Rectal smooth muscle tissue (tissue), 1 donor: Measurements from ENCODE around the gene NHS.

ENCODE experiments used
- H3K27ac ChIP-seq: one replicate; pipeline ENCODE4 v1.7.0; 2013; ENCODE audit warnings: low read depth, low read length, inconsistent platforms
- H3K27me3 ChIP-seq: one replicate; pipeline ENCODE4 v1.7.0; 2013; ENCODE audit warnings: low read length; ENCODE audit not compliant: control insufficient read depth, insufficient read depth
- H3K36me3 ChIP-seq: one replicate; pipeline ENCODE4 v1.7.0; 2013; ENCODE audit warnings: low read length; ENCODE audit not compliant: control insufficient read depth, insufficient read depth
- H3K4me1 ChIP-seq: one replicate; pipeline ENCODE4 v1.7.0; 2013; ENCODE audit warnings: low read length; ENCODE audit not compliant: control insufficient read depth, insufficient read depth
- H3K4me3 ChIP-seq: one replicate; pipeline ENCODE4 v1.7.0; 2013; ENCODE audit warnings: low read length
- H3K9ac ChIP-seq: one replicate; pipeline ENCODE4 v1.7.0; 2013; ENCODE audit warnings: low read length

The NHS gene

DNA sequence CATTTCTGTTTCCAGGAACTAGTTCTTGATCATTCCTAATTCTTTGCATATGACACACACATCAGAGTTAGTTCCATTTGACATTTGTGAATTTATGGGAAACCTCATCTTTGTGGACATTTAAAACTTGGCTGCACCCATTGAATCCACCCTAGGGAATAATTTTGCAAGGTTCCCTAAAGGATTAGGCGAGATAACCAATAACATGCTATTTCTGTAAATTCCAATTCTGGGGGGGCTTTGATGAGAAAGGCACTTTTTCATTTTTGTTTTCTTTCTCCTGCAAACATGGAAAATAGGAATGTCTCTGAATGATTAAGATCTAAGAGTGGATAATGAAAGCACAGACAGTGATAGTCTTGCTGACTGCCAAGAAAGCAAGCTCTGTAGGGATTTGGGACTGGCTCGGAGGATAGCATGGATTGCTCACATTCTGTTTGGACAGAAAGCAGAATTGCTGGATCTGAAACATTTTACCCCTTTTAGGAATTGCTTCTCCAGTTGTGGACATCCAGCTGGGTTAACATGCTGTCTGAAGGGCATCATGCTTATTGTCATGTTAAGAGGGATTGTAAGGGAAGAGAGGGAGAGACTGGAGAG lies 145.1 kb downstream of the NHS start:
- H3K9ac ChIP-seq: no peak overlapping the region
- no peak overlapping the region for H3K4me3 ChIP-seq
- H3K4me1 ChIP-seq: no peaks in the 10 kb centered on the region
- H3K27ac ChIP-seq: peak overlapping the region; percentile 47
- no peaks in the 10 kb centered on the region for H3K36me3 ChIP-seq
- no peaks in the 10 kb centered on the region for H3K27me3 ChIP-seq

DNA sequence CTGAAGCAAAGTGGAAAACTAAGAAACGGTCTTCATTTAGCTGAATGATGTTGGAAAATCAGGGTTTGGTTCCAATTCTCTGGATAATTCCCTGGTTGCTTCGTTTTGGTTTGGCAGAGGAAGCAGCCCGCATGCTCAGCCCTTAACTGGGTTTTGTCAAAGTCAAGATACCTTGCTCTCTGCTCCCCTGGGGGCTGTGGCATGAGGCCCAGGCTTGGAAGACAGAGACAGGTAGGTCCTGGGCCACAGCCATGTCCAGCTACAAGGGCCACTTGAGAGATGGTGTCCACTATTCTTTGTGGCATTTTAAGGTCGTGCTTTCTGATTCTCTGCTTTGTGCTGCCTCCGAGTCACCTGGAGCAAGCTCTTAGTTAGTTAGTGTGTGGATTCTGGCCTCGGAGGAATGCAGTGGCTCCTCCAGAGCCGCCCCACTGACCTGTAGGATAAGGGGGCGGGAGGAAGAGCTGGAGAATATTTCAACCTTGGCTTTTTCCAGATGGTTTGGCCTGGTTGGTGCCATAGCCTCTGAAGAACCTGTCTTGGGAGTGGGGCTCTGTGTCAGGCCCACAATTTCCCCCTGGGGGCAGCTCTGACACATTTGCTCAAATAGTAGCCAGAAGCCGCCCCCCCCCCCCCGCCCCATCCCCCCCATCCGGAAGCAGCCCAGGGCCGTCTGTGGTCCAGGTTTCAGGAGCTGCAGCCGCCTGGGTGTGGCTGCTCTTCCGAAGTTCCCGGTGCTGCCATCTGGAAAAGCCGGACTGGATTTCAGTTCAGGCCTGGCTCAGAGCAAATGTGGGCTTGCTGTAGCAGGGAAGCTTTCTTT lies 147.1 kb downstream of the NHS start:
- no peak overlapping the region for H3K4me3 ChIP-seq
- H3K4me1 ChIP-seq: peaks cover 3% of the 10 kb centered on the region
- no peaks in the 10 kb centered on the region for H3K36me3 ChIP-seq
- no peaks in the 10 kb centered on the region for H3K27me3 ChIP-seq
- H3K27ac ChIP-seq: no peak overlapping the region
- no peak overlapping the region for H3K9ac ChIP-seq

GRCh38 chrX:17525266-17525665 lies 150.3 kb downstream of the NHS start:
- H3K4me3 ChIP-seq: no peak overlapping the region
- H3K27me3 ChIP-seq: no peaks in the 10 kb centered on the region
- H3K27ac ChIP-seq: no peak overlapping the region
- no peaks in the 10 kb centered on the region for H3K36me3 ChIP-seq
- peaks cover 7% of the 10 kb centered on the region for H3K4me1 ChIP-seq
- H3K9ac ChIP-seq: no peak overlapping the region

DNA sequence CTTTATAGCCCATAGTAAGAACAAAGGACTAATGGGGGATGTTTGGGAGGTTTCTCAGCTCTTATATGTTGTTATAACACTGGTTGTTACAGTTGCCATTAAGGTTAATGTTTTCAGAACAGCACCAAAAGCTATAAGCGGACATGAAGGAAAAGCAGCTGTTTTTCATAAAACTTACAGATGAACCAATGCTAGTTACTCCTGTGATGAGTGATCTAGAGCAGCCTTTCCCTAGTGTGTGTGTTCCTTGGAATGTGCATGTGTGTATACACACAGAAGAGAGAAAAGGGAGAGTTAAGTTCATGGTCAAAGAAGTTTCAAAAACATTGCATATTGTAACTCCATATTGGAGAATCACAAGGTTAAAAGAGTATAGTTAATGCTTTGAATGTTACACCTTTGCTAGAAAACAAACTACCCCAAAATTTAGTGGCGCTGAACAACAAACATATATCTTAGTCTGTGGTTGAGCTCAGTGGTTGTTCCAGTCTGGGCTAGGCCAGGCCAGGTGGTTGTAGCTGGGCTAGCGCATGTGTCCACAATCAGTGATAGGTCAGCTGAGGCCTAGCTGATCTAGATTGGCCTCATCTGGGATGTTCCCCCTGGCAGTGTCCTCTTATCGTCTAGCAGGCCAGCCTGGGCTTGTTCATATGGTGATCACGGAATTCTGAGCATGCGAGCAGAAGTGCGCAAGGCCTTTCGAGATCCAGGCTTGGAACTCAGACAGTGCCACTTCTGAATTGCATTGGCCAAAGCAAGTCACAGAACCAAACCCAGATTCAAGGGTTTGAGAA lies 151.0 kb downstream of the NHS start:
- no peaks in the 10 kb centered on the region for H3K27me3 ChIP-seq
- peaks cover 7% of the 10 kb centered on the region for H3K4me1 ChIP-seq
- no peaks in the 10 kb centered on the region for H3K36me3 ChIP-seq
- no peak overlapping the region for H3K27ac ChIP-seq
- H3K9ac ChIP-seq: no peak overlapping the region
- H3K4me3 ChIP-seq: no peak overlapping the region

DNA sequence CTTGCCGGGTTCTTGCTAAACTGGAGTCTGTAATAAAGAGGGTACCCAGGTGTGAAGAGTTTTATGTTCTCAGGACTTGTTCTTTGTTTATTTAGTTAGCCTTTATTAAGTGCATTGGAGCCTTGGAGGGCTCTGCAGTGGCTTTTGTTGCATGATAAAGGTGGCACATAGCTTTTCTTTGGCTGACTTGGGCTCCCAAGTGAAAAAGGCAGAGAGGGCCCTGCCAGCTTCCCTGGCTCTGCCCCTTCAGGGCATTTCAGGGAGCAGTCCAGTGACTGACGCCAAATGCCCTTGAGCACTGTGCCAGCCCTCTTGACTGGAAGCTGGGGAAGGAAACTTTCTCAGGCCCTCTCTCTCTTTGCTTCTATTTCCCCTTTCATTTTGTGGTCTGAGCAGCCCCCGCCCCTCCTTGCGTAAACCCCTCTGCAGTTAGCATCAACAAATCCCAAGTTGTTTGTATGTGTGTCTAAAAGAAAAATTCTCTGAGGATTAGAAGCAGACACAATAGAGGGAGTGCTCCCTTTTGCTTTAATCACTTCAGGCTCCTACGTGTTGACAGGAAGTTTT lies 152.2 kb downstream of the NHS start:
- Histone ChIP-seq H3K4me3 (no peak overlapping the region), H3K27me3 (no peaks in the 10 kb centered on the region), H3K4me1 (peaks cover 7% of the 10 kb centered on the region), H3K27ac (no peak overlapping the region), H3K9ac (no peak overlapping the region), H3K36me3 (no peaks in the 10 kb centered on the region)

- H3K4me3 ChIP-seq: no peak overlapping the region
- no peaks in the 10 kb centered on the region for H3K27me3 ChIP-seq
- no peak overlapping the region for H3K9ac ChIP-seq
- no peaks in the 10 kb centered on the region for H3K36me3 ChIP-seq
- H3K27ac ChIP-seq: no peak overlapping the region
- H3K4me1 ChIP-seq: peaks cover 7% of the 10 kb centered on the region
These were observed 152.9 kb downstream of the NHS start for GRCh38 chrX:17527922-17528321.

- H3K36me3 ChIP-seq: no peaks in the 10 kb centered on the region
- no peak overlapping the region for H3K9ac ChIP-seq
- peaks cover 7% of the 10 kb centered on the region for H3K4me1 ChIP-seq
- no peak overlapping the region for H3K27ac ChIP-seq
- H3K4me3 ChIP-seq: no peak overlapping the region
- no peaks in the 10 kb centered on the region for H3K27me3 ChIP-seq
These were observed 154.2 kb downstream of the NHS start for GRCh38 chrX:17529151-17529745.

GRCh38 chrX:17531500-17531899 lies 156.5 kb downstream of the NHS start:
- no peak overlapping the region for H3K27ac ChIP-seq
- no peaks in the 10 kb centered on the region for H3K27me3 ChIP-seq
- peaks cover 7% of the 10 kb centered on the region for H3K4me1 ChIP-seq
- H3K4me3 ChIP-seq: no peak overlapping the region
- H3K9ac ChIP-seq: no peak overlapping the region
- no peaks in the 10 kb centered on the region for H3K36me3 ChIP-seq

DNA sequence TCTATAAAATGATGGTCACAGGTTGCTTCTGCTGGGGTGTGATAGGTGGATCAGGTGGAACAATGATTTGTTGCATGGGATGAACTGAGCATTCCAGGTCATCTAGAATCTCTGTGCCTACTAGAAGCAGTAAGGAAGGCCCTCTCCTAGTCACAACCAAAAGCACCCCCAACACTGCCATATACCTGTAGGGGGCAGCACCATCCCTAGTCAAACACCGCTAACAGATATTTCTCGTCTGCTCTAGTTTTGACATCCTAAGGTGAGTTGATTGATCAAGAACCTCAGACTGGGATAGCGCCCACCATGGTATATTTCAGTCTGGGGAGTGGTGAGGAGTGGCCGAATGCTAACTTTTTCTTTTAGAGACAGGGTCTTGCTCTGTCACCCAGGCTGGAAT lies 160.2 kb downstream of the NHS start:
- H3K4me3 ChIP-seq: no peak overlapping the region
- no peaks in the 10 kb centered on the region for H3K36me3 ChIP-seq
- no peak overlapping the region for H3K27ac ChIP-seq
- H3K27me3 ChIP-seq: no peaks in the 10 kb centered on the region
- no peaks in the 10 kb centered on the region for H3K4me1 ChIP-seq
- no peak overlapping the region for H3K9ac ChIP-seq

DNA sequence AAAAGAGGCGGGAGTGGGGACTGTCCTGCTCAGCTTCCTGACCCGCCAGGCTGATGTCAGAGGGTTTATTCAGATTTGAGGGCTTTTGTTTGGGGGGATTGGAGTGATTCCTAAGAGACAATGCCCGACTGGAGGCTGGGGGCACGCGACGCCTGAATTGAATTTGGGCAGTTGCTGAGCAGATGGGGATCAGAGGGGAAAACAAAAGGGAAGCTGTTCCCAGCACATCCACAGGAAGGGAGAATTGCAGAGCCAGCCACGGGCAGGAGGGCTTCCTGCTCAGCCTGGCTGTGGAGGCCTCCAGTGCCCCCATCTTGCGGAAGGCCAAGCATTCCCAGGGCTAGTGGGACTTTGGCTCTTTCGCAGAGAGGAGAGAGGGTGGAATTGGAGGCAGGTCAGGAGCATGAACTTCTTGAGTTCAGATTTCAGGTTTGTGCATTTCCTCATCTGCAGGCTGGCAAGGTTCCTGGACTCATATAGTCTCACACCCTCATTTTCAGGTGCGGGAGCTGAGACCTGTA lies 162.8 kb downstream of the NHS start:
- no peaks in the 10 kb centered on the region for H3K27me3 ChIP-seq

GRCh38 chrX:17542123-17542522 lies 167.1 kb downstream of the NHS start:
- no peak overlapping the region for H3K4me3 ChIP-seq

More for the DNA sequence above, 162.8 kb downstream of the NHS start:
- Histone ChIP-seq H3K4me1 (no peaks in the 10 kb centered on the region), H3K27ac (no peak overlapping the region), H3K9ac (no peak overlapping the region), H3K36me3 (no peaks in the 10 kb centered on the region), H3K4me3 (no peak overlapping the region)

DNA sequence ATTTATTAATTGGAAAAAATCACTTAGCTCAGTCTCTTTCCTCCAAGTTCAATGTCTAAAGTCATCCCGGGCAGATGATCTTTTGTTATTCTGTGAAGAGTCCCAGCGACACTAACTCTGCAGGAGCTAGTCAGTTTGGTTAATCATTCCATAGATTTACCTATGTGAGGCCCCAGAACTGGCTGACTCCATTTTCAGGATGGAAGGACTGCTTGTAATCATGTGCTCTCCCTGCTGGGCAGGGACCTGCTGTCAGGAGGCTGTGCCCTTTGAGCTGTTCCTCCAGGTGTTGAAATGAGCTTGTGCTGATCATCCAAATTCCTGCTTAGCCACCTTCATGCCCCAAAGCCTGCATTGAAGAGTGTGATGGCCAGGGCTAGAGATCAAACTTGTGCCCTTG lies 169.8 kb downstream of the NHS start:
- H3K36me3 ChIP-seq: no peaks in the 10 kb centered on the region
- peaks cover 2% of the 10 kb centered on the region for H3K4me1 ChIP-seq
- H3K27me3 ChIP-seq: no peaks in the 10 kb centered on the region
- H3K9ac ChIP-seq: no peak overlapping the region
- no peak overlapping the region for H3K27ac ChIP-seq
- H3K4me3 ChIP-seq: no peak overlapping the region

More at GRCh38 chrX:17542123-17542522, 167.1 kb downstream of the NHS start:
- H3K27ac ChIP-seq: peak overlapping the region; percentile 27
- H3K27me3 ChIP-seq: no peaks in the 10 kb centered on the region
- H3K36me3 ChIP-seq: no peaks in the 10 kb centered on the region
- no peaks in the 10 kb centered on the region for H3K4me1 ChIP-seq
- H3K9ac ChIP-seq: no peak overlapping the region
